CD1c-positive myeloid dendritic cell (primary cell): ENCODE results near the gene CDH2.

ENCODE experiments used
- DNase-seq: peaks from one replicate; pipeline ENCODE4 v3.0.0-alpha.2; 2016; ENCODE audit errors: extremely low spot score

The CDH2 gene

GRCh38 chr18:28127763-28128658 lies 48.9 kb downstream of the CDH2 start:
- DNase-seq, result no peak

- DNase-seq, result no peak
These were observed 49.7 kb downstream of the CDH2 start for GRCh38 chr18:28127228-28127627.

- no peak for DNase-seq
These were observed 50.2 kb downstream of the CDH2 start for GRCh38 chr18:28126768-28127167.

GRCh38 chr18:28125051-28125450 lies 51.9 kb downstream of the CDH2 start:
- no peak for DNase-seq

- DNase-seq, result no peak
These were observed 52.5 kb downstream of the CDH2 start for GRCh38 chr18:28124131-28125029.

- no peak for DNase-seq
These were observed 53.4 kb downstream of the CDH2 start for GRCh38 chr18:28123401-28124030.

GRCh38 chr18:28120828-28121515 lies 56.0 kb downstream of the CDH2 start:
- no peak for DNase-seq

GRCh38 chr18:28116461-28116860 lies 60.5 kb downstream of the CDH2 start:
- no peak for DNase-seq

- no peak for DNase-seq
These were observed 61.8 kb downstream of the CDH2 start for GRCh38 chr18:28115149-28115550.

- no peak for DNase-seq
These were observed 62.5 kb downstream of the CDH2 start for GRCh38 chr18:28114472-28114871.

GRCh38 chr18:28113271-28114029 lies 63.5 kb downstream of the CDH2 start:
- DNase-seq, result no peak

GRCh38 chr18:28112056-28112470 lies 64.9 kb downstream of the CDH2 start:
- DNase-seq, result no peak

GRCh38 chr18:28110924-28111323 lies 66.0 kb downstream of the CDH2 start:
- DNase-seq, result no peak

GRCh38 chr18:28109781-28110560 lies 67.0 kb downstream of the CDH2 start:
- DNase-seq, result no peak

- DNase-seq, result no peak
These were observed 68.1 kb downstream of the CDH2 start for GRCh38 chr18:28108814-28109213.

GRCh38 chr18:28108254-28108653 lies 68.7 kb downstream of the CDH2 start:
- DNase-seq, result no peak

GRCh38 chr18:28099237-28099636 lies 77.7 kb downstream of the CDH2 start:
- no peak for DNase-seq

- DNase-seq, result no peak
These were observed 81.3 kb downstream of the CDH2 start for GRCh38 chr18:28095631-28096030.

- DNase-seq, result no peak
These were observed 81.9 kb downstream of the CDH2 start for GRCh38 chr18:28095041-28095440.

GRCh38 chr18:28091197-28091596 lies 85.7 kb downstream of the CDH2 start:
- no peak for DNase-seq
